ENCODE results near the gene TPO.
"Not testable (repeated sequence)": the region's sequence is repeated elsewhere in the genome, so short reads cannot be mapped to it uniquely, and the experiment has no call there.

Gene TPO

GRCh38 chr2:1405124-1405523, 8.1 kb upstream of the TPO start:
- no peaks in the 10 kb centered on the region for H3K9me3 ChIP-seq
- H3K36me3 ChIP-seq: no peaks in the 10 kb centered on the region
- intact Hi-C loops (cut with DNase I; ENCODE audit: low total_unique reads): no loop called here
- H3K27me3 ChIP-seq: no peaks in the 10 kb centered on the region
- no peak for DNase-seq
- no peak overlapping the region for H3K27ac ChIP-seq
- H3K4me3 ChIP-seq: no peak overlapping the region
- TF ChIP-seq CTCF (IDR thresholded peaks at IDR 0.05): no peak
- H3K4me1 ChIP-seq: no peaks in the 10 kb centered on the region

GRCh38 chr2:1405967-1406366, 7.3 kb upstream of the TPO start:
- intact Hi-C loops (cut with DNase I; ENCODE audit: low total_unique reads): no loop called here
- no peak for TF ChIP-seq CTCF (IDR thresholded peaks at IDR 0.05)
- no peaks in the 10 kb centered on the region for H3K9me3 ChIP-seq
- H3K4me1 ChIP-seq: no peaks in the 10 kb centered on the region
- no peak for DNase-seq
- H3K36me3 ChIP-seq: no peaks in the 10 kb centered on the region
- H3K27ac ChIP-seq: no peak overlapping the region
- no peaks in the 10 kb centered on the region for H3K27me3 ChIP-seq
- H3K4me3 ChIP-seq: no peak overlapping the region

GRCh38 chr2:1406434-1406833, 6.8 kb upstream of the TPO start:
- Histone ChIP-seq H3K4me1 (no peaks in the 10 kb centered on the region), H3K4me3 (no peak overlapping the region), H3K36me3 (no peaks in the 10 kb centered on the region), H3K27me3 (no peaks in the 10 kb centered on the region), H3K27ac (no peak overlapping the region), H3K9me3 (no peaks in the 10 kb centered on the region)
- DNase-seq: no peak
- intact Hi-C loops (cut with DNase I; ENCODE audit: low total_unique reads): no loop called here
- no peak for TF ChIP-seq CTCF (IDR thresholded peaks at IDR 0.05)

GRCh38 chr2:1407950-1408675, 5.2 kb upstream of the TPO start:
- Histone ChIP-seq H3K27ac (no peak overlapping the region), H3K4me1 (no peaks in the 10 kb centered on the region), H3K36me3 (no peaks in the 10 kb centered on the region), H3K4me3 (no peak overlapping the region), H3K9me3 (no peaks in the 10 kb centered on the region), H3K27me3 (no peaks in the 10 kb centered on the region)
- no peak for DNase-seq
- intact Hi-C loops (cut with DNase I; ENCODE audit: low total_unique reads): no loop called here
- TF ChIP-seq CTCF (IDR thresholded peaks at IDR 0.05): no peak

- Histone ChIP-seq H3K4me3 (no peak overlapping the region), H3K9me3 (no peaks in the 10 kb centered on the region), H3K36me3 (no peaks in the 10 kb centered on the region), H3K27ac (no peak overlapping the region), H3K27me3 (no peaks in the 10 kb centered on the region), H3K4me1 (no peaks in the 10 kb centered on the region)
- intact Hi-C loops (cut with DNase I; ENCODE audit: low total_unique reads): no loop called here
- no peak for TF ChIP-seq CTCF (IDR thresholded peaks at IDR 0.05)
- no peak for DNase-seq
Observed at GRCh38 chr2:1414121-1414520, 858 bp downstream of the TPO start.

GRCh38 chr2:1414901-1415300, 1.6 kb downstream of the TPO start:
- H3K4me3 ChIP-seq; H3K9me3 ChIP-seq; H3K27me3 ChIP-seq; H3K4me1 ChIP-seq; H3K27ac ChIP-seq; DNase-seq; H3K36me3 ChIP-seq; intact Hi-C loops (cut with DNase I; ENCODE audit: low total_unique reads): not testable (repeated sequence)
